T47D (cell line): Measurements from ENCODE around the gene TEKT5.

Experiments used
- DNase-seq, 2 experiments: peaks; one replicate each; pipeline versions ENCODE4 v3.0.0 to v3.0.0-alpha.2; 2011 to 2012; ENCODE audit warnings: low read depth in 1 of 2, low spot score in 1 of 2
- JUND ChIP-seq: IDR thresholded peaks from 2 replicates; pipeline ENCODE4 v1.6.1; 2012; ENCODE audit warnings: low read depth
- in situ Hi-C: cut with HindIII; loops from 2 replicates; pipeline ENCODE4 v1.10.0; 2016; ENCODE audit warnings: low sequenced_read_pairs, low pct_unique_long_range_greater_than_20kb

Gene TEKT5

DNA sequence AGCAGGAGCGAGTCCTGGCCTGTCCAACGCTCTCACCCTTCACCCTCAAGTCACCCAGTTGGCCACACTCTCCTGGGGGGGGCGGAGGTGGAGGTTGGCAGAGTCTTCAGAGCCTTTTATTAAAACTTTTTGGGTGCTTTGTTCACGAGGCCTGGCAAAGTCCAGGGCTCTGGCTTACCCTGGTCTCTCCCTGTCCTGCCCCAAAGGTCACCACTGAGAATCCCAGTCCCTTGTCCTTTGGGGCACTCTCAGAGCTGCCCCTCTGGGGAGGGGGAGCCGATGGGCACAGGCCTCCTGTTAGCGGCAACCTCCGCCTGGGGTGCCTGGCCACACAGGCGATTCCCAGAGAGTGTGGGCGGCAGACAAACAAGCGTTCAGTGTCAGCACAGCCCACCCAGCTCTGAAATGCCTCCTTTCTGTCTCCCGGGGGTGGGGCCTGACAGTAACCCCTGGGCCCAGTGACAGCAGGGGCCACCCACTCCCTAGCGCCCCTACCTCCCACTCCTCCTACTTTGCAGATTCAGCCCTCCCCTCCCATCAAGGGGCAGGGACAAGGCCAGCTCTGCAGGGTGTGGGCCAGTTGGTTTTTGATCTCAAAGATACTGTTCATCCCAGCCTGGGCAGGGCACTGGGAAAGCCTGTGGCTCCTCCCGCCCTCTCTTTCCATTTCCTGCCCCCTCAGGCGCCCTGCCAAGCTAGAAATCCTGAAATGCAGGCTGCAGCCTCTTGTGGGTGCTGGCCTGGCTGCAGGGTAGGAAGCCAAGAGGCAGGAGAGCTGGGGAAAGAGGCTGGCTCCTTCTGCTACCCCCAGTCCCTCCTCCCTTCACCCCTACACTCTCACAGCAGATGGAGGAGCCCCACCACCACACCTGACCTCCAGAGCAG, 77.7 kb downstream of the TEKT5 start:
- DNase-seq, result peak; percentile 73 to 98
- in situ Hi-C loops, result no loop called here
- no peak for TF ChIP-seq JUND

DNA sequence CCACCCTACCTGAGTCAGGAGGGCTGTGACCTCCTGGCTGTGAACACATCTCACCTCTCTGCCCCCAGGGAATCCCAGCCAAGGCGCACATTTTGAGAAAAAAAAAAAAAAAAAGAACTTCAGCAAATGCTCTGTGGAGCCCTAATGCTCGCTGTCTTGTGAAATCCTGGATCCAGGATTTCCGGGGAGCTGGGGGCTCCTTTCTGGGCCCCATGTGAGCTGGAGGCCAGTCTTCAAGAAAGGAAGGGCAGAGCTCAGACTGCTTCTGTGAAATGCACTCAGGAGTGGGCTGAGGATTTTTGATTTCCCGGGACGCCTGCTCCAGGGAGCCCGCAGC, 78.3 kb downstream of the TEKT5 start:
- TF ChIP-seq JUND, result no peak
- DNase-seq, result no peak
- in situ Hi-C loops, result no loop called here

- TF ChIP-seq JUND, result no peak
- no peak for DNase-seq
- in situ Hi-C loops, result no loop called here
Measured at GRCh38 chr16:10614685-10615084, 80.0 kb downstream of the TEKT5 start.

DNA sequence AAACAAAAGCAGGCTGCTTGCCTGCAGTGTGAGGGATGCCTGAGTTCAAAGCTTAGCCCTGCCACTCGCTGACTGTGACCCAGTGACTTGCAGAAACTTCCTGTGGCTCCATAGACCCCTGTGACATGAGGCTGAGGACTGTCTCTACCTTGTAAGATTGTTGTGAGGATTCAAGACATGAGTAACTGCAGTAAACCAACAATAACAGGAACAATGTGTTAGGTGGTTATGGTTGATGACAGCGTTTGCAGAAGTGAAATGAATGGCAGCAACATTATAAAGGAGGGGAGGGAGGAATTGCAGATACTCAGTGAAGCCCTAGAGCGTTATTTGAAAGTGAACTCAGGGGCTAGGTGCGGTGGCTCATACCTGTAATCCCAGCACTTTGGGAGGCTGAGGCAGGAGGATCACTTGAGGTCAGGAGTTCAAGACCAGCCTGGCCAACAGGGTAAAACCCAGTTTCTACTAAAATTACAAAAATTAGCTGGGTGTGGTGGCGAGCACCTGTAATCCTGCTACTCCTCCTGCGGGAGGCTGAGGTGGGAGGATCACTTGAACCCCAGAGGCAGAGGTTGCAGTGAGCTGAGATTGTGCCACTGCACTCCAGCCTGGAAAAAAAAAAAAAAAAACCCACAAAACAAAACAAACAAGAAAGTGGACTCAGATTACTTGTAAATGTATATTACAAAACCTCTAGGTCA, 80.8 kb downstream of the TEKT5 start:
- TF ChIP-seq JUND, result no peak
- DNase-seq, result no peak
- in situ Hi-C loops, result no loop called here

GRCh38 chr16:10612649-10613179, 82.0 kb downstream of the TEKT5 start:
- no peak for TF ChIP-seq JUND
- in situ Hi-C loops, result no loop called here
- no peak for DNase-seq

DNA sequence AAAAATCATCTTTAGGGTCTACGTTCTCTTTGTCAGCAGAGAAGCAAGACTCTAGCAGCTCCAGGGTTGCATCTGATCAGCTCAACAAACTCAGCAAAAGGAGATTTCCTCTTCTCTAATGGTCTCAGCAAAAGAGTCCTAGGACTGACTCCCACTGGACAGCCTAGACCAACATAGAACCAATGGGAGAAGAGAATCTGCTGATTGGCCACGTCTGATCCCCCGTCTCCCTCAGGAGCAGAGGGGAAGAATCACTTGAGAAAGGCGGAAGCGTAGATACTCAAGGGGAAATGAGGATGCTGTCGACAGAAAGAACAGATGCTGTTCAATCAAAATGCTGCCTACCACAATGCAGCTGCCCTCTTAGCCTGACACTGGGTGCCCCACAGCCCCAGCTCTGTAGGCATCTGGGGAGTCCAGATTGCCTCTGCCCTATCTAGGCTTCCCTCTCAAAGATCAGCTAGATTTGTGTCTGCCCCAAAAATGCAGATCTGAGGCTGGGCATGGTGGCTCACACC, 82.8 kb downstream of the TEKT5 start:
- in situ Hi-C loops, result no loop called here
- no peak for TF ChIP-seq JUND
- DNase-seq, result no peak

- in situ Hi-C loops, result no loop called here
- DNase-seq, result no peak
- no peak for TF ChIP-seq JUND
Measured at GRCh38 chr16:10610499-10611184, 84.1 kb downstream of the TEKT5 start.

DNA sequence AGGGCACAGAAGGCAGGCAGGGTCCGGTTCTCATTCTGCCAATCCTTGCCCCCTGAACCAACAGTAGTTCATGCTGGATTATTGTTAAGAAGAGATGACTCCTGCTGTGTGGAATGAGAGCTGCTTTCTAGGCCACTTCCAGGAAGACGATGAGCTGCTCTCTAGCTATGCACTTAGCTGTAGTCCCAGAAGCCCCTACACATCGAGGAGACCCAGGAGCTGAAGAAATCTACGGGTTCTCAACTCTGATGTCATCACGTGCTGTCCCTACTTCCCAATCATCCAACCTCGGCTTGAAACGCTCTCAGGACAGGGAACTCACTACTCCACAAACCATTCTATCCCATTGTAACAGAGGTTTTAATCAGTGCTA, 85.3 kb downstream of the TEKT5 start:
- DNase-seq, result no peak
- no peak for TF ChIP-seq JUND
- in situ Hi-C loops, result no loop called here

DNA sequence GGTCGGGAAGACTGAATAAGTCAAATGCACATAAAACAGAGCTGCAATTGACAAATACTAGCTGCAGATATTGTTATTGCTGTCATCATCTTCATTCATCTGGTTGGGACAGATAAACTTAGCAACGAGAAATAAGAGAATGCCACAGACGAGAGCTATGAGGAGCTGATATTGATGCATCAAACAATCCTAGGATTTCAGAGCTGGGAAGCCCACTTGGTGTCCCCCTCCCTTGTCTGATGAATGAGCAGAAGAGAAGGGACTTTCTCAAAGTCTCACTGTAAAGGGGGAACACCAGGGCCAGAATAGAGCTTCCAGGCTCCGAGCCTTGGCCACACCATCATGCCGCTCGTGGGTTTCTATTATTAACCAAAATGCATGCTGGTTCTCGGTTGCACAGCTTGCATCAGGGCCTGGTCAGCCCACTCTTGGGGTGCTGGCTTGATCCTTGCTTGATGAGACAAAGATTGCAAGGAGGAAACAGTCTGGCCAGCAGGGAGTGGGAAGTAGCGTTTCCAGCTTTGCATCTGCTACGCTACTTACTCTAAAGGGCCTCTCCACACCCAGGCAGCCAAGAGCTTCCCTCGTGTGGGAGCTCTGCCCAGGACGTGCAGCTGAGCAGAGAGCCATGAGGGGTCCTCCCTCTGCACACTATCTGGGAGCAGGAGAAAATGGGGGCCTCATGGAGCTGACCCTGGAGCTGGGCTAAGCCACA, 85.9 kb downstream of the TEKT5 start:
- in situ Hi-C loops, result no loop called here
- no peak for TF ChIP-seq JUND
- DNase-seq, result no peak

DNA sequence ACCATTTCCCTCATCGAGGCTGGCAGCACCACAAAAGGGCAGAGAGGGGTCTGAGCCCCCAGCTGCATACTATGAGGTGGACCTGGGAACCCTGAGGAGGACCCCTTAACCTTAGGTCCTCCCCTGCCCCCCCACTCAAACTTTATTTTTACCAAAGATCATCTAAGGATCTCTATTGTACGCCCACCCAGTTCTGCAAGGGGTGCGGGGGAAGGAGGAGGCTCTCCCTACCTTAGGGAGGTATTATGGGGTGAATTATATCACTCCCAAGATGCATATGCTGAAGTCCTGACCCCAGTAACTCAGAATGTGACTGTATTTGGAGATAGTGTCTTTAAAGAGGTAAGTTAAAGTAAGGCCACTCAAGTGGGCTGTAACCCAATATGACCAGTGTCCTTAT, 87.6 kb downstream of the TEKT5 start:
- TF ChIP-seq JUND, result no peak
- in situ Hi-C loops, result no loop called here
- no peak for DNase-seq

DNA sequence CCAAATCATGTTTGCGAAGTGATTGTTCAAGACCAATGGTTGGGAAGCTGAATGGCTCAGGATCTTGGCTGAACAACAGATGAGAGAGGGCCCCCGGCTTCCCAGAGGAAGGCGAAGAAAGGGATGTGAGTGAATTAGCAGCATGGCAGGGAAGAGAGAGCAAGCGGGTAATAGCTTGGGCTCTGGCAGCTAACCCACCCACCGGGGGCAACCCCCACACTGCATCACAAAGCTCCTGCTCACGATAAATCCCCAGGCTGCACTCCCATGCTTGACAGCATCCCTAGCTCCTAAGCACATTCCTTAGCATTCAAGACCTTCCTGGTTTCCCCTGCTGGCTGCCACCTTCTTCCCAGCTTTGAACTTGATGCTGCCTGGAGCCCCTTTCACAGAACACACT, 88.1 kb downstream of the TEKT5 start:
- in situ Hi-C loops, result no loop called here
- DNase-seq, result no peak
- no peak for TF ChIP-seq JUND

GRCh38 chr16:10605636-10606035, 89.1 kb downstream of the TEKT5 start:
- in situ Hi-C loops, result no loop called here
- TF ChIP-seq JUND, result no peak
- no peak for DNase-seq
